Natural killer cell treated with Interleukin-12 subunit alpha and Interleukin-12 subunit beta and Interleukin-15 and Interleukin-18, amount 100 ng/mL, for 72 hours (primary cell): Measurements from ENCODE around the gene KLHL11. TPM values are rescaled to one million over a fixed set of nuclear protein-coding genes. Genes with fewer than 3 reads are reported as not detected.
"Not testable (repeated sequence)": the region's sequence is repeated elsewhere in the genome, so short reads cannot be mapped to it uniquely, and the experiment has no call there.

Experiments used
- ATAC-seq, 2 donors: fragments of 150-1000 bp; cut with Tn5 transposase in 1 of 2; sonication (Bioruptor Pico), chemical (Tn5 transposase) in 1 of 2; 2 replicates each; pipeline ENCODE4 v1.10.0; 2021
- DNase-seq: peaks from one replicate; pipeline ENCODE4 v3.0.0; 2022; ENCODE audit warnings: low spot score
- H3K27ac Mint-ChIP-seq, 2 donors: 1 replicate in 1 of 2; 2 replicates in 1 of 2; pipeline ENCODE4 v1.8.0; 2022; ENCODE audit warnings: mixed read lengths in 2 of 2, mild to moderate bottlenecking in 1 of 2, moderate library complexity in 1 of 2
- H3K27me3 Mint-ChIP-seq, 2 donors: 1 replicate in 1 of 2; 2 replicates in 1 of 2; pipeline ENCODE4 v1.8.0; 2022; ENCODE audit warnings: mixed read lengths in 2 of 2
- H3K36me3 Mint-ChIP-seq: one replicate; pipeline ENCODE4 v1.8.0; 2022; ENCODE audit warnings: mixed read lengths
- H3K4me1 Mint-ChIP-seq, 2 donors: 1 replicate in 1 of 2; 2 replicates in 1 of 2; pipeline ENCODE4 v1.8.0; 2022; ENCODE audit warnings: low read depth in 2 of 2, mixed read lengths in 2 of 2, mild to moderate bottlenecking in 1 of 2
- H3K4me3 Mint-ChIP-seq: one replicate; pipeline ENCODE4 v1.8.0; 2022; ENCODE audit warnings: mixed read lengths
- H3K9me3 Mint-ChIP-seq: 2 replicates; pipeline ENCODE4 v1.8.0; 2022; ENCODE audit warnings: mixed read lengths
- total RNA-seq, 2 donors: library from RNA; stranded (reverse); gene quantifications; one replicate each; pipeline ENCODE4 v1.2.3, GENCODE V29; 2022

Gene KLHL11
- total RNA-seq, 2 donors from 2014 or later = 14.9 to 15.7 TPM

GRCh38 chr17:41837761-41838538, 27.3 kb downstream of the KLHL11 start, which contains the start of gene KLHL10:
Gene KLHL10 (plus strand): TSS chr17:41837825. CDS start chr17:41837933, 108 bp downstream.
- no peak for ATAC-seq
- Mint-ChIP-seq H3K27me3 (peaks cover 0 to 2% of the 10 kb centered on the region in 2 donors), H3K4me3 (peak within 1 kb of the TSS; percentile 78), H3K9me3 (no peaks in the 10 kb centered on the region), H3K36me3 (no peaks in the 10 kb centered on the region), H3K4me1 (peaks cover 7% of the 10 kb centered on the region in 2 donors), H3K27ac (no peak within 1 kb of the TSS)
- DNase-seq = no peak

- ATAC-seq = no peak
- Mint-ChIP-seq H3K4me1 (peaks cover 7% of the 10 kb centered on the region in 2 donors), H3K27ac (no peak overlapping the region), H3K27me3 (peaks cover 0 to 2% of the 10 kb centered on the region in 2 donors), H3K36me3 (no peaks in the 10 kb centered on the region), H3K9me3 (no peaks in the 10 kb centered on the region), H3K4me3 (peak overlapping the region; percentile 78)
- DNase-seq = no peak
Measured at GRCh38 chr17:41836550-41837196, 28.6 kb downstream of the KLHL11 start.

DNA sequence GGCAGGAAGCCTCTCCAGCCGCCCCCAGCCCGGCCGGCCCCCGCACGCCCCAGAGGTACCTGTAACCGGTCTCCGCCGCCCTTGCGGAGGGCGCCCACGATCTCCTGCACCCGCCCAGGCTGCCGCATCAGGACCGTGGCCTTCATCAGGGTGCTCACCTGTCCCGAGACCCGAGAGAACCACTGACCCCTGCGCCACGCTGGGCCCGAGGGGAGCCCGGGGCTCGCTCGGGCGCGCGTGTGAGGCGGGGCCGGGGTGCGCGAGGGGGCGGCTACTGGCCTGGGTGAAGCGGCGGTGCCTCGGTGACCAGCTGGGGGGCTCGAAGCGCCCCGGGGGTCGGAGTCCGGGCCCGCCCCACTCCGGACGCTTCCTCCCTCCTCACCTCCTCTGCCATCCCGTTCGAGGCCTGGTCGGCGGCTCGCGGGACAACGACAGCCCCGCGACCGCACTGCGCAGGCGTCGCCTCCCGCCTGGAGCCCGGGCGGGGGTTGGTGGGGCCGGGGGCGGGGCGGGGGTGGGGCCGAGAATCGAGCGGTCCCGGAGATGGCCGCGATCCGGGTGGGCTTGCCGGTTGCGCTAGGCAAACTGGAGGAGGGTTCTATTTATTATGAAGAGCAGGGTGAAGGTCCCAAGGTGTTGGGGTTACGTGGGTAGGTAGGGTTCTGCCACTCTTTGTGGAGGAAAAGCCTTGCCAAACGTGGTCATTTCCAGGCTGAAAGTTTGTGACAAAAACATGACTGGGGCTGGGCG, 29.2 kb downstream of the KLHL11 start, which contains the start of gene NT5C3B:
NT5C3B (minus strand) TSS at position 433 of the 750 bp plus-strand sequence; CDS start at position 394, 39 bp downstream.
- ATAC-seq (peak; percentile 89 to 91), DNase-seq (peak; percentile 71)
- Mint-ChIP-seq H3K27me3 (peaks cover 0 to 2% of the 10 kb centered on the region in 2 donors), H3K4me3 (peak within 1 kb of the TSS; percentile 78), H3K27ac (peak within 1 kb of the TSS in 1 of 2 donors; percentile 19), H3K36me3 (no peaks in the 10 kb centered on the region), H3K4me1 (peaks cover 7% of the 10 kb centered on the region in 2 donors), H3K9me3 (no peaks in the 10 kb centered on the region)

DNA sequence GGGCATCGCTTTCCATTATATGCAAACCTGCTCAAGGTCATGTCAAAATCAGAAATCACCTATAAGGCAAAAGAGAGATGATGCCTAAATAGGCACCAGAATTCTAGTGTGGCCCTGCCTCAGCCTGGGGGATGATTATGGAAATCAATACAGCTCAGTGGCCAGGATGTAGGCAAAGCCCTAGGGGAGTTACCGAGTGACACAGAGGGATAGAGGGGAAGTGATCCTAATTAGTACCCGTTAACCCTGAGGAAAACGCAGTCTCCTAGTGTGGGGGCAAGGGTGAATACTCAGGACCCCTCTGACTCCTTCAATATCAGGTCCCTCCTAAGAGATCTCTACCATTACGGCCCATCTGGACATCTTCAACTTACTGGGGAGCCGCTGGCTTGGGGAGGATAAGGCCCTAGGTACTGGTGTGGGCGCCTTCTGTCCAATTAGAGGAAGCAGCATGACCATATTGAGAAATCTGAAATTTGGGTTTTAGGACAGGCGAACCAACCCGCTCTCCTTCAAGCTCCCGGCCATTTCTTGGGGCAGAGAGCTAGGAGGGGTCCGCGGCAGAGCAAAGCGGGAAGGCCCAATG, 29.9 kb downstream of the KLHL11 start:
- Mint-ChIP-seq H3K4me3 (peak overlapping the region; percentile 78), H3K4me1 (peaks cover 7% of the 10 kb centered on the region in 2 donors), H3K27ac (peak overlapping the region in 1 of 2 donors; percentile 19), H3K27me3 (peaks cover 0 to 2% of the 10 kb centered on the region in 2 donors), H3K36me3 (no peaks in the 10 kb centered on the region), H3K9me3 (no peaks in the 10 kb centered on the region)
- DNase-seq = no peak
- ATAC-seq = peak; percentile 17 to 49

- not testable (repeated sequence) for H3K27ac Mint-ChIP-seq, H3K4me1 Mint-ChIP-seq, H3K36me3 Mint-ChIP-seq, H3K27me3 Mint-ChIP-seq, H3K9me3 Mint-ChIP-seq, DNase-seq, H3K4me3 Mint-ChIP-seq, ATAC-seq
Measured at GRCh38 chr17:41829961-41830360, 35.3 kb downstream of the KLHL11 start.

DNA sequence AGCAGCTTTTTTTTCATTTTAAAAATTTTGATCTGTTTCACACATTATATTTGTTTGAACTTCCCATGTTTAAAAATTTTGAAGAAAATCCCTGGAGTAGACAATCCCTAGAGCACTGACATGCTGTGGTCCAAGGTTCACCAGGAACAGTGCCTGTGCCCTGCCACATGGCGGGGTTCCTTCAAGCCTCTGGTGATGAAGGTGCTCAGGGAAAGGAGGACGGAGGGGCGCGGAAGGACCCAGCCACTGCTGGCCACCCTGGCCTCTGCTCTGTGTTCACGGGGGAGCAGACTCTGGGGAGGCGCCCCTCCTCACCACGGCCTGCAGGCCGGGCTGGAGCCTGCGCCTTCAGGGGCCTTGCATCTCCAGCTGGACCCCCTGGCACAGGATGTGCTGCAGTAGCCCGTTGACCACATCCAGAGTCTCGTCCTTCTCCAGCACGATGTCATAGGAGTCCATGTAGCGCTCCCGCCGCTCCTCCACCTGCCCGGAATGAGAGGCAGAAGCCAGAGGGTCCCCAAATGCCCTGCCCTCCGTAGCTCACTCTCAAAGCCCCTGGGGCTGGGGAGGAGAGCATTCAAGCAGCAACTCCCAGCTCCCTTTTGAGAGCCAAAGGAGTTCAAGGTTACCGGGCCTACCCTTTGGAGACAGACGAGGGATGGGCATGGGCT, 39.9 kb downstream of the KLHL11 start:
- no peaks in the 10 kb centered on the region for H3K9me3 Mint-ChIP-seq
- H3K36me3 Mint-ChIP-seq = peaks cover 4% of the 10 kb centered on the region
- no peak overlapping the region for H3K4me3 Mint-ChIP-seq
- no peaks in the 10 kb centered on the region for H3K4me1 Mint-ChIP-seq
- no peak overlapping the region for H3K27ac Mint-ChIP-seq
- ATAC-seq (no peak), DNase-seq (no peak)
- H3K27me3 Mint-ChIP-seq = no peaks in the 10 kb centered on the region

DNA sequence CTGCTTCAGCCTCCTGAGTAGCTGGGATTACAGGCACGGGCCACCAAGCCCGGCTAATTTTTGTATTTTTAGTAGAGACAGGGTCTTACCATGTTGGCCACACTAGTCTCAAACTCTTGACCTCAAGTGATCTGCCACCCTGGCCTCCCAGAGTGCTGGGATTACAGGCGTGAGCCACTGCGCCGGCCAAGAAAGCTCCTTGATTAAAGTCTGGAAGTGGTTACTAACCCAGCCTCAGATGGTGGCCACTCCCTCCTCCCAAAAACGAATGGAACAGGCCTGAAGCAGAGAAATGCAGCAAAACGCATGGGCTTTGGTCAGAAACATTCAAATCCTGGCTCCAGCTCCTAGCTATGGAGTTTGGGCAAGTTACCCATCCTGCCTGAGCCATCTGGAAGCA, 41.1 kb downstream of the KLHL11 start:
- ATAC-seq = no peak
- Mint-ChIP-seq H3K4me1 (no peaks in the 10 kb centered on the region), H3K27me3 (no peaks in the 10 kb centered on the region), H3K9me3 (no peaks in the 10 kb centered on the region), H3K36me3 (no peaks in the 10 kb centered on the region), H3K27ac (no peak overlapping the region), H3K4me3 (no peak overlapping the region)
- no peak for DNase-seq

DNA sequence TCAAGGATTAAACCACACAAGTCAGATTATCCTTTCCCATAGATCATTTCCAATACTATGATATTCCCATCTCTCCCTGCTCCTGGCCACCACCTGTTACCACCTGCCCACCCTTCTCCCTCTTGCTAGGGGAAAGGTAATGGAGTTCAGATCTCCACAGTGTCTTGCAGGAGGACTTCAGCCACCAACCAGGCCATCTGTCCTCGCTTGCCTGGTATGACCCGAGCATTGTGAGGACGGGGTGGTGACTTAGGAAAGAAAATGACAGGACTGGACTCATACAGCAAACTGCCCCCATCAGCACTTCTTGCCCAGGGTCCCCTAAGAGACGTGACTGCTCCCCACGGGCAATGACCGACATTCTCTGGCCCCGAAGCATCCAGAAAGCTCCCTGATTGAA, 41.6 kb downstream of the KLHL11 start:
- Mint-ChIP-seq H3K36me3 (no peaks in the 10 kb centered on the region), H3K4me1 (no peaks in the 10 kb centered on the region), H3K27me3 (no peaks in the 10 kb centered on the region), H3K4me3 (no peak overlapping the region), H3K27ac (no peak overlapping the region), H3K9me3 (no peaks in the 10 kb centered on the region)
- DNase-seq (no peak), ATAC-seq (no peak)

DNA sequence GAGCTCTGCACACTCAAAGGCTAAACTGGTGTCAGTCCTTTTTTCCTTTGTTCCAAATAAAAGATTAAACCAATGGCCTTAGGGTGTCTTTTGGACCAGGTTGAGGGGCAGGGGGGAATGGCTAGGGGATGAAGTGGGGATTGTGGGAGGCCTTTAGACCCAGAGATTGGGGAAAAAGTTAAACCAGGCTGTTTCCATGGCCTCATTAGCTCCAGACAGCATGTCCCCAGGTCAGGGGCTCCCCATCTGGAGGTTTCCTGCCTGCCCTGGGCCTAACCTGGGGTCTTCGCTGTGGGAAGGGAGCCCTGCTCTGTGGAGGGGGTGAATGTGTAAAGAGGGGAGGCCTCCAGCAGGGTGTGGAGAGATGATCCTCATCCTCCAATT, 42.1 kb downstream of the KLHL11 start:
- Mint-ChIP-seq H3K4me1 (no peaks in the 10 kb centered on the region), H3K9me3 (no peaks in the 10 kb centered on the region), H3K36me3 (no peaks in the 10 kb centered on the region), H3K27ac (no peak overlapping the region), H3K4me3 (no peak overlapping the region), H3K27me3 (no peaks in the 10 kb centered on the region)
- ATAC-seq (no peak), DNase-seq (no peak)

DNA sequence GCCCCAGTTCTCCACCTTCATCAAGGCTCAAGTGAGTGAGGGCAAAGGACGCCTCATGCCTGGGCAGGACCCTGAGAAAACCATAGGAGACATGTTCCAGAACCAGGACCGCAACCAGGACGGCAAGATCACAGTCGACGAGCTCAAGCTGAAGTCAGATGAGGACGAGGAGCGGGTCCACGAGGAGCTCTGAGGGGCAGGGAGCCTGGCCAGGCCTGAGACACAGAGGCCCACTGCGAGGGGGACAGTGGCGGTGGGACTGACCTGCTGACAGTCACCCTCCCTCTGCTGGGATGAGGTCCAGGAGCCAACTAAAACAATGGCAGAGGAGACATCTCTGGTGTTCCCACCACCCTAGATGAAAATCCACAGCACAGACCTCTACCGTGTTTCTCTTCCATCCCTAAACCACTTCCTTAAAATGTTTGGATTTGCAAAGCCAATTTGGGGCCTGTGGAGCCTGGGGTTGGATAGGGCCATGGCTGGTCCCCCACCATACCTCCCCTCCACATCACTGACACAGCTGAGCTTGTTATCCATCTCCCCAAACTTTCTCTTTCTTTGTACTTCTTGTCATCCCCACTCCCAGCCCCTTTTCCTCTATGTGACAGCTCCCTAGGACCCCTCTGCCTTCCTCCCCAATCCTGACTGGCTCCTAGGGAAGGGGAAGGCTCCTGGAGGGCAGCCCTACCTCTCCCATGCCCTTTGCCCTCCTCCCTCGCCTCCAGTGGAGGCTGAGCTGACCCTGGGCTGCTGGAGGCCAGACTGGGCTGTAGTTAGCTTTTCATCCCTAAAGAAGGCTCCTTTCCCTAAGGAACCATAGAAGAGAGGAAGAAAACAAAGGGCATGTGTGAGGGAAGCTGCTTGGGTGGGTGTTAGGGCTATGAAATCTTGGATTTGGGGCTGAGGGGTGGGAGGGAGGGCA, 42.7 kb downstream of the KLHL11 start:
- no peaks in the 10 kb centered on the region for H3K9me3 Mint-ChIP-seq
- H3K4me1 Mint-ChIP-seq = no peaks in the 10 kb centered on the region
- H3K36me3 Mint-ChIP-seq = no peaks in the 10 kb centered on the region
- ATAC-seq (peak in 1 of 2 donors; percentile 5), DNase-seq (no peak)
- H3K27ac Mint-ChIP-seq = no peak overlapping the region
- no peak overlapping the region for H3K4me3 Mint-ChIP-seq
- no peaks in the 10 kb centered on the region for H3K27me3 Mint-ChIP-seq

GRCh38 chr17:41821776-41822175, 43.4 kb downstream of the KLHL11 start:
- no peaks in the 10 kb centered on the region for H3K4me1 Mint-ChIP-seq
- H3K36me3 Mint-ChIP-seq = no peaks in the 10 kb centered on the region
- H3K27me3 Mint-ChIP-seq = no peaks in the 10 kb centered on the region
- ATAC-seq (peak in 1 of 2 donors; percentile 18), DNase-seq (no peak)
- H3K9me3 Mint-ChIP-seq = no peaks in the 10 kb centered on the region
- H3K27ac Mint-ChIP-seq = no peak overlapping the region
- H3K4me3 Mint-ChIP-seq = no peak overlapping the region

DNA sequence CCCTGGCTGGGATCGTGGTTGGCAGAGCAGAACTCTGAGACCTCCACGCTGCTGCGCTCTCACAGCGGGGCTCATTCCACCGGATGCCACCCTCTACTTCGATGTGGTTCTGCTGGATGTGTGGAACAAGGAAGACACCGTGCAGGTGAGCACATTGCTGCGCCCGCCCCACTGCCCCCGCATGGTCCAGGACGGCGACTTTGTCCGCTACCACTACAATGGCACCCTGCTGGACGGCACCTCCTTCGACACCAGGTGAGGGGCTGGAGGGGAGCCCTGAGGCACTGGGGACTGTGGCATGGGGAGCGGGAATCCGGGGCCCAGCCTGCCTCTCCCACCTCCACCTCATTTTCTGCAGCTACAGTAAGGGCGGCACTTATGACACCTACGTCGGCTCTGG, 47.2 kb downstream of the KLHL11 start:
- Mint-ChIP-seq H3K27ac (no peak overlapping the region), H3K4me3 (no peak overlapping the region), H3K36me3 (no peaks in the 10 kb centered on the region), H3K9me3 (no peaks in the 10 kb centered on the region), H3K27me3 (no peaks in the 10 kb centered on the region), H3K4me1 (no peaks in the 10 kb centered on the region)
- DNase-seq (no peak), ATAC-seq (no peak)
